K562 (cell line): ENCODE results near the gene CNOT11. TPM values are rescaled to one million over a fixed set of nuclear protein-coding genes. Genes with fewer than 3 reads are reported as not detected.

ENCODE experiments used
- BCOR ChIP-seq: fragments of 450-650 bp; IDR thresholded peaks from 2 replicates; pipeline ENCODE4 v1.6.1; 2016
- BMI1 ChIP-seq: fragments of 150-350 bp; IDR thresholded peaks from 2 replicates; pipeline ENCODE4 v1.6.1; 2014; ENCODE audit warnings: low read length
- HCFC1 ChIP-seq: IDR thresholded peaks from 2 replicates; pipeline ENCODE4 v1.6.1; 2012; ENCODE audit warnings: low read depth, low read length, improper control_type of control experiment
- HDGF ChIP-seq: fragments of 450-650 bp; IDR thresholded peaks from 2 replicates; pipeline ENCODE4 v1.6.1; 2016
- HNRNPH1 ChIP-seq: fragments of 200-400 bp; formaldehyde crosslinking; optimal IDR thresholded peaks from 2 replicates; pipeline ENCODE3; 2017; ENCODE audit warnings: low read depth, mild to moderate bottlenecking, low read length, moderate library complexity
- KLF10 ChIP-seq: fragments of 250-450 bp; sonication (Bioruptor Pico); IDR thresholded peaks from 2 replicates; pipeline ENCODE4 v1.6.1; 2021; ENCODE audit warnings: matching md5 sums
- NCOA4 ChIP-seq: fragments of 450-650 bp; IDR thresholded peaks from 2 replicates; pipeline ENCODE4 v1.6.1; 2018; ENCODE audit warnings: mild to moderate bottlenecking; ENCODE audit not compliant: partially characterized antibody
- NR4A1 ChIP-seq, 2 experiments: fragments of 250-450 bp in 1 of 2; fragments of 450-650 bp in 1 of 2; sonication (Bioruptor Pico) in 1 of 2; IDR thresholded peaks; 2 replicates each; pipeline versions ENCODE4 v1.4.0 to v1.6.1; 2016 to 2020; ENCODE audit warnings: mild to moderate bottlenecking in 2 of 2, missing compliant biosample characterization in 1 of 2, missing genetic modification characterization in 1 of 2, moderate library complexity in 1 of 2
- POLR2AphosphoS2 ChIP-seq: IDR thresholded peaks from 2 replicates; pipeline ENCODE4 v1.6.1; 2012; ENCODE audit warnings: low read length, improper control_type of control experiment
- RBM14 ChIP-seq: fragments of 200-400 bp; formaldehyde crosslinking; IDR thresholded peaks from 2 replicates; pipeline ENCODE4 v1.6.1; 2018; ENCODE audit warnings: low read depth, mild to moderate bottlenecking, low read length, moderate library complexity, borderline replicate concordance; ENCODE audit not compliant: insufficient read depth
- SIN3B ChIP-seq: fragments of 450-650 bp; IDR thresholded peaks from 2 replicates; pipeline ENCODE4 v1.6.1; 2017; ENCODE audit warnings: low read depth, mild to moderate bottlenecking, moderate library complexity
- SMARCA4 ChIP-seq: fragments of 450-650 bp; IDR thresholded peaks from 2 replicates; pipeline ENCODE4 v1.6.1; 2016
- SREBF2 ChIP-seq: sonication (generic); formaldehyde crosslinking; IDR thresholded peaks from 2 replicates; pipeline ENCODE4 v1.4.0; 2020; ENCODE audit warnings: mild to moderate bottlenecking, missing genetic modification reagents
- SUPT5H ChIP-seq: fragments of 450-650 bp; IDR thresholded peaks from 2 replicates; pipeline ENCODE4 v1.6.1; 2016
- TCF7 ChIP-seq: sonication (generic); IDR thresholded peaks from 2 replicates; pipeline ENCODE4 v1.6.1; 2016; ENCODE audit warnings: antibody characterized with exemption, borderline replicate concordance
- TCFL5 ChIP-seq: fragments of 250-450 bp; sonication (Bioruptor Pico); conservative IDR thresholded peaks from 2 replicates; pipeline ENCODE4 v1.6.1; 2021; ENCODE audit warnings: mild to moderate bottlenecking, moderate library complexity, matching md5 sums
- TRIM28 ChIP-seq: fragments of 450-650 bp; IDR thresholded peaks from 2 replicates; pipeline ENCODE4 v1.6.1; 2017
- ZKSCAN1 ChIP-seq: fragments of 150-350 bp; IDR thresholded peaks from 2 replicates; pipeline ENCODE4 v1.6.1; 2016; ENCODE audit warnings: low read depth, low read length
- ZNF146 ChIP-seq: IDR thresholded peaks from one replicate; pipeline ENCODE4 v1.6.1; 2018; ENCODE audit warnings: missing compliant biosample characterization; ENCODE audit not compliant: unreplicated experiment
- ZNF384 ChIP-seq: IDR thresholded peaks from 2 replicates; pipeline ENCODE4 v1.6.1; 2012; ENCODE audit warnings: low read depth, low read length, improper control_type of control experiment
- ZSCAN32 ChIP-seq: fragments of 450-650 bp; formaldehyde crosslinking; IDR thresholded peaks from 2 replicates; pipeline ENCODE4 v1.4.0; 2020; ENCODE audit warnings: mild to moderate bottlenecking, moderate library complexity
- polyA plus RNA-seq, 8 experiments: library from polyadenylated mRNA; depleted of rRNA in 4 of 8; stranded (reverse) in 5 of 8; unstranded in 3 of 8; fragments of >200 nt; fragmentation: Nextera tagmentation in 2 of 8; fragmentation: Illumina TruSeq in 1 of 8; extraction: Ambion mirVana in 2 of 8; extraction: Trizol in 1 of 8; gene quantifications; 2 replicates each; pipeline versions ENCODE4 v1.2.1 to v1.2.3, GENCODE V29; 2011 to 2014; ENCODE audit warnings: inconsistent platforms in 1 of 8, missing spikeins in 1 of 8
- total RNA-seq, 7 experiments: library from RNA; depleted of rRNA in 6 of 7; stranded (reverse); fragments of >200 nt in 6 of 7; fragmentation: Illumina TruSeq in 2 of 7; extraction: Trizol in 2 of 7; gene quantifications; 2 replicates each; pipeline versions ENCODE4 v1.2.1 to v1.2.3, GENCODE V29; 2011 to 2021; ENCODE audit warnings: low replicate concordance in 1 of 7
- TF ChIP-seq, protein P1 (sequence below): fragments of 250-450 bp; sonication (Bioruptor Pico); IDR thresholded peaks from 2 replicates; pipeline ENCODE4 v1.4.0; 2020; ENCODE audit warnings: borderline replicate concordance
- TF ChIP-seq, protein P2 (sequence below): conservative IDR thresholded peaks from 2 replicates; pipeline ENCODE4 v1.6.1; 2011; ENCODE audit warnings: low read depth, mild to moderate bottlenecking, low read length; ENCODE audit not compliant: control insufficient read depth
- TF ChIP-seq, protein P3 (sequence below): fragments of 250-450 bp; sonication (Bioruptor Pico); IDR thresholded peaks from 2 replicates; pipeline ENCODE4 v1.8.0; 2022; ENCODE audit warnings: moderate library complexity, mild to moderate bottlenecking, inconsistent platforms
- TF ChIP-seq, protein P4 (sequence below): sonication (generic); formaldehyde crosslinking; IDR thresholded peaks from 2 replicates; pipeline ENCODE4 v1.8.0; 2023; ENCODE audit warnings: mild to moderate bottlenecking, missing genetic modification reagents

CNOT11 gene
- total and polyA plus RNA-seq, 9 of the 15 experiments (the other 6 are each of a cell fraction or from before 2014, with no cell fraction given), result 12.7 to 163 (median 64.2) TPM

DNA sequence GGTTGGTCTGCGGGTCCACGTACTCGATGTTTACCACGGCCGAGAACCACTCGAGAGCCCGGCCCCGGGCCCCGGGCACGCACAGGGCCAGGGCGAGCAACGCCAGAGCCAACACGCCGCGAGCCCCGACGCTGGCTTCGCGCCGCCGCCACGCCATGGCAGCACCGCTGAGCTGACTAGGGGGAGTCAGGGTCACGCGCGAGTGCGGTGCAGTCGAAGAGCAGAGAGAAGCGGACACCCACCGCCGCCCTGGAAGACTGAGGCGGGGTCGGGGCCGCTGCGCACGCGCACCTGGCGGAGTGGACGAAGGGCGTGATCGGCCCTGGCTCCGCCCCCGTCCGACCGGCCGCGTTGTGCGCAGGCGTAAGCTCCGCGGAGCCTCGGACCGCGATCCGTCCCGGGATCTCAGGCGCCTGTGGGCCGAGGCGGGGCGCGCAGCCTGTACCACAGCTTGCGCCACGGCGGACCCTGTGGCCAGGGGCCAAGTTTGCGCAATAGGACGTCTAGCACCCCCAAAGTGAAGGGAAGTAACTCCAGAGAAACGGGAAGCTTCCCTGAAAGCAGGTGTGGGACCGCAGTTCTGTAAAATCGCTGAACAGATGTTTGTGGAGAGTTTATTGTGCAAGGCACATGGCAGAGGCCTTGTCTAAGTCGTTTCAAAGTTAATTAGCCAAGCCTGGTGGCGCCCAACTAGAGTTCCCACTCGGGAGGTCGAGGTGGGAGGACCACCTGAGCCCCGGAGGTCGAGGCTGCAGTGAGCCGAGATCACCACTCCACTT lies 55.9 kb downstream of the CNOT11 start, which contains the start of gene RNF149 (continued):
- no peak for TF ChIP-seq RBM14
- TF ChIP-seq, protein P1, sequence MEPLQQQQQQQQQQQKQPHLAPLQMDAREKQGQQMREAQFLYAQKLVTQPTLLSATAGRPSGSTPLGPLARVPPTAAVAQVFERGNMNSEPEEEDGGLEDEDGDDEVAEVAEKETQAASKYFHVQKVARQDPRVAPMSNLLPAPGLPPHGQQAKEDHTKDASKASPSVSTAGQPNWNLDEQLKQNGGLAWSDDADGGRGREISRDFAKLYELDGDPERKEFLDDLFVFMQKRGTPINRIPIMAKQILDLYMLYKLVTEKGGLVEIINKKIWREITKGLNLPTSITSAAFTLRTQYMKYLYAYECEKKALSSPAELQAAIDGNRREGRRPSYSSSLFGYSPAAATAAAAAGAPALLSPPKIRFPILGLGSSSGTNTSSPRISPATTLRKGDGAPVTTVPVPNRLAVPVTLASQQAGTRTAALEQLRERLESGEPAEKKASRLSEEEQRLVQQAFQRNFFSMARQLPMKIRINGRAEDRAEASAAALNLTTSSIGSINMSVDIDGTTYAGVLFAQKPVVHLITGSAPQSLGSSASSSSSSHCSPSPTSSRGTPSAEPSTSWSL, result no peak
- TF ChIP-seq SIN3B, result no peak
- no peak for TF ChIP-seq HNRNPH1
- TF ChIP-seq SREBF2, result no peak
- no peak for TF ChIP-seq POLR2AphosphoS2
- TF ChIP-seq ZKSCAN1, result no peak
- TF ChIP-seq TCFL5 (CRISPR knock-in tag), result no peak
- peak; percentile 67 for TF ChIP-seq SMARCA4
- TF ChIP-seq BCOR, result 0 out of 2 replicates have a peak, but pooled peaks have one; percentile 22
- TF ChIP-seq, protein P2, sequence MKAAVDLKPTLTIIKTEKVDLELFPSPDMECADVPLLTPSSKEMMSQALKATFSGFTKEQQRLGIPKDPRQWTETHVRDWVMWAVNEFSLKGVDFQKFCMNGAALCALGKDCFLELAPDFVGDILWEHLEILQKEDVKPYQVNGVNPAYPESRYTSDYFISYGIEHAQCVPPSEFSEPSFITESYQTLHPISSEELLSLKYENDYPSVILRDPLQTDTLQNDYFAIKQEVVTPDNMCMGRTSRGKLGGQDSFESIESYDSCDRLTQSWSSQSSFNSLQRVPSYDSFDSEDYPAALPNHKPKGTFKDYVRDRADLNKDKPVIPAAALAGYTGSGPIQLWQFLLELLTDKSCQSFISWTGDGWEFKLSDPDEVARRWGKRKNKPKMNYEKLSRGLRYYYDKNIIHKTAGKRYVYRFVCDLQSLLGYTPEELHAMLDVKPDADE, result no peak
- TF ChIP-seq ZNF384, result peak; percentile 34
- 0 out of 2 replicates have a peak, but pooled peaks have one; percentile 42 for TF ChIP-seq TRIM28
- TF ChIP-seq NR4A1 (CRISPR knock-in tag; IDR thresholded peaks at IDR 0.05), result peak; percentile 80; the same call in 1 of the 2 replicates
- no peak; the same call in 1 of the 2 replicates for TF ChIP-seq NR4A1 (tag; IDR thresholded peaks at IDR 0.05)
- TF ChIP-seq, protein P3, sequence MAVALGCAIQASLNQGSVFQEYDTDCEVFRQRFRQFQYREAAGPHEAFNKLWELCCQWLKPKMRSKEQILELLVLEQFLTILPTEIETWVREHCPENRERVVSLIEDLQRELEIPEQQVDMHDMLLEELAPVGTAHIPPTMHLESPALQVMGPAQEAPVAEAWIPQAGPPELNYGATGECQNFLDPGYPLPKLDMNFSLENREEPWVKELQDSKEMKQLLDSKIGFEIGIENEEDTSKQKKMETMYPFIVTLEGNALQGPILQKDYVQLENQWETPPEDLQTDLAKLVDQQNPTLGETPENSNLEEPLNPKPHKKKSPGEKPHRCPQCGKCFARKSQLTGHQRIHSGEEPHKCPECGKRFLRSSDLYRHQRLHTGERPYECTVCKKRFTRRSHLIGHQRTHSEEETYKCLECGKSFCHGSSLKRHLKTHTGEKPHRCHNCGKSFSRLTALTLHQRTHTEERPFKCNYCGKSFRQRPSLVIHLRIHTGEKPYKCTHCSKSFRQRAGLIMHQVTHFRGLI (CRISPR knock-in tag), result 0 out of 2 replicates have a peak, but pooled peaks have one; percentile 31
- TF ChIP-seq TCF7, result no peak
- no peak for TF ChIP-seq HDGF
- TF ChIP-seq ZSCAN32 (CRISPR knock-in tag), result no peak
- no peak for TF ChIP-seq BMI1
- TF ChIP-seq SUPT5H, result peak; percentile 85
- TF ChIP-seq HCFC1, result no peak
- TF ChIP-seq ZNF146, result no peak
- TF ChIP-seq, protein P4, sequence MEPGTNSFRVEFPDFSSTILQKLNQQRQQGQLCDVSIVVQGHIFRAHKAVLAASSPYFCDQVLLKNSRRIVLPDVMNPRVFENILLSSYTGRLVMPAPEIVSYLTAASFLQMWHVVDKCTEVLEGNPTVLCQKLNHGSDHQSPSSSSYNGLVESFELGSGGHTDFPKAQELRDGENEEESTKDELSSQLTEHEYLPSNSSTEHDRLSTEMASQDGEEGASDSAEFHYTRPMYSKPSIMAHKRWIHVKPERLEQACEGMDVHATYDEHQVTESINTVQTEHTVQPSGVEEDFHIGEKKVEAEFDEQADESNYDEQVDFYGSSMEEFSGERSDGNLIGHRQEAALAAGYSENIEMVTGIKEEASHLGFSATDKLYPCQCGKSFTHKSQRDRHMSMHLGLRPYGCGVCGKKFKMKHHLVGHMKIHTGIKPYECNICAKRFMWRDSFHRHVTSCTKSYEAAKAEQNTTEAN (CRISPR knock-in tag), result peak; percentile 62; the same call in 1 of the 2 replicates
- no peak for TF ChIP-seq NCOA4
- TF ChIP-seq KLF10 (CRISPR knock-in tag), result no peak
